B cell (primary cell): Measurements from ENCODE around the gene PBOV1.

Experiments
- CTCF ChIP-seq: fragments of 200-600 bp; IDR thresholded peaks from one replicate; pipeline ENCODE4 v1.8.0; 2022; ENCODE audit warnings: antibody characterized with exemption, mild to moderate bottlenecking
- EZH2 ChIP-seq: IDR thresholded peaks from 2 replicates; pipeline ENCODE4 v1.6.1; 2012; ENCODE audit warnings: borderline replicate concordance, low read depth, mild to moderate bottlenecking, moderate library complexity, low read length; ENCODE audit not compliant: insufficient read depth, poor library complexity, severe bottlenecking

DNA sequence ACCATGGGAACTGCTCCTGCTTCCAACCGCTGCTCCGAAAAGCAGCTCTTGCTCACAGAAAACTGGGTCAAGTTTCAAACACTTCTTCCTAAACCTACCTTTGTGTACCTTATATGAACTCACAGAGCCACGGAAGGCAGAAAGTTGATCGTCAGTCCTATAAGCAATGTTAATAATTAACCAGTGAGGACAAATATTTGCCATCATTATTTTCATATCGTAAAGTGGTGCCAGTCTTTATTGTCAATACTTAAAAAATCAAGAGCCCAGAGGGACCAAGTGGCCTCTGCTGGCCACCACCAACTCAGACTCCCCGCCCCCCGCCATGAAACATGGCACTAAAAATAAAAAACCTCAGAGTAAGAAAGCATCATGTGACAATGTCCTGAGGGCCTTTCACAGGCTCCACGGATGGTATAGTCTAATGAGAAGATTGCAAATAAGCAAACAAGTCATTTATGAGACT is 9.1 kb upstream of the PBOV1 start:
- no peak for TF ChIP-seq CTCF
- no peak for TF ChIP-seq EZH2
